Hepatocyte (in vitro differentiated cells): ENCODE results near the gene SLC2A13. TPM values are rescaled to one million over a fixed set of nuclear protein-coding genes. Genes with fewer than 3 reads are reported as not detected.
"Not testable (repeated sequence)": the region's sequence is repeated elsewhere in the genome, so short reads cannot be mapped to it uniquely, and the experiment has no call there.

Source experiments
- DNase-seq: peaks from one replicate; pipeline ENCODE4 v3.0.0-alpha.2; 2016; ENCODE audit warnings: low spot score
- H2AFZ ChIP-seq: fragments of 200-600 bp; sonication (generic); 2 replicates; pipeline ENCODE4 v1.6.0; 2016; ENCODE audit warnings: antibody characterized with exemption, mild to moderate bottlenecking
- H3K27ac ChIP-seq: fragments of 200-600 bp; sonication (generic); 2 replicates; pipeline ENCODE4 v1.5.1; 2016; ENCODE audit warnings: mild to moderate bottlenecking
- H3K27me3 ChIP-seq: fragments of 200-600 bp; sonication (generic); 2 replicates; pipeline ENCODE4 v1.6.1; 2016
- H3K36me3 ChIP-seq: fragments of 200-600 bp; sonication (generic); replicated peaks from 2 replicates; pipeline ENCODE4 v1.5.1; 2016; ENCODE audit warnings: low read depth; ENCODE audit not compliant: insufficient read depth
- H3K4me1 ChIP-seq: fragments of 200-600 bp; sonication (generic); 2 replicates; pipeline ENCODE4 v1.5.1; 2016; ENCODE audit warnings: mild to moderate bottlenecking, moderate library complexity; ENCODE audit not compliant: insufficient read depth
- H3K4me2 ChIP-seq: fragments of 200-600 bp; sonication (generic); 2 replicates; pipeline ENCODE4 v1.6.0; 2016
- H3K4me3 ChIP-seq: fragments of 200-600 bp; sonication (generic); 2 replicates; pipeline ENCODE4 v1.5.1; 2016; ENCODE audit warnings: mild to moderate bottlenecking
- H3K79me2 ChIP-seq: fragments of 200-600 bp; sonication (generic); 2 replicates; pipeline ENCODE4 v1.6.0; 2017; ENCODE audit warnings: mild to moderate bottlenecking
- H3K9me2 ChIP-seq: fragments of 200-600 bp; sonication (generic); replicated peaks from 2 replicates; pipeline ENCODE4 v1.6.0; 2017; ENCODE audit warnings: mild to moderate bottlenecking; ENCODE audit not compliant: insufficient read depth
- H3K9me3 ChIP-seq: fragments of 200-600 bp; sonication (generic); 2 replicates; pipeline ENCODE4 v1.5.1; 2016; ENCODE audit warnings: low read depth, mild to moderate bottlenecking
- H4K20me1 ChIP-seq: fragments of 200-600 bp; sonication (generic); 2 replicates; pipeline ENCODE4 v1.6.0; 2016; ENCODE audit warnings: mild to moderate bottlenecking; ENCODE audit not compliant: insufficient read depth, poor library complexity, severe bottlenecking
- EZH2 ChIP-seq: fragments of 200-600 bp; sonication (generic); IDR thresholded peaks from 2 replicates; pipeline ENCODE4 v1.6.1; 2016; ENCODE audit warnings: antibody characterized with exemption, mild to moderate bottlenecking, borderline replicate concordance
- EZH2phosphoT487 ChIP-seq: fragments of 200-600 bp; sonication (generic); IDR thresholded peaks from one replicate; pipeline ENCODE4 v1.6.1; 2018; ENCODE audit warnings: antibody characterized with exemption, mild to moderate bottlenecking, low read depth, moderate library complexity; ENCODE audit not compliant: unreplicated experiment, severe bottlenecking
- WGBS: methylation state at CpG from one replicate; pipeline ENCODE4 v1.1.6; 2016; ENCODE audit warnings: low lambda C conversion rate; ENCODE audit errors: missing lambda C conversion rate; 5-methylcytosine and 5-hydroxymethylcytosine counted together
- polyA plus RNA-seq: library from polyadenylated mRNA; unstranded; fragments of >200 nt; fragmentation: Nextera tagmentation; extraction: Ambion mirVana; gene quantifications from 2 replicates; pipeline ENCODE4 v1.2.1, GENCODE V29; 2016
- total RNA-seq: library from RNA; depleted of rRNA; stranded (reverse); fragments of >200 nt; gene quantifications from 2 replicates; pipeline ENCODE4 v1.2.3, GENCODE V29; 2014
- TF ChIP-seq, protein P1 (sequence below): fragments of 200-600 bp; sonication (generic); IDR thresholded peaks from 2 replicates; pipeline ENCODE4 v1.5.1; 2016; ENCODE audit warnings: antibody characterized with exemption, mild to moderate bottlenecking; ENCODE audit not compliant: poor library complexity

Gene SLC2A13
- total and polyA plus RNA-seq, 2 experiments from 2014 or later = 12.1 to 21.1 TPM

DNA sequence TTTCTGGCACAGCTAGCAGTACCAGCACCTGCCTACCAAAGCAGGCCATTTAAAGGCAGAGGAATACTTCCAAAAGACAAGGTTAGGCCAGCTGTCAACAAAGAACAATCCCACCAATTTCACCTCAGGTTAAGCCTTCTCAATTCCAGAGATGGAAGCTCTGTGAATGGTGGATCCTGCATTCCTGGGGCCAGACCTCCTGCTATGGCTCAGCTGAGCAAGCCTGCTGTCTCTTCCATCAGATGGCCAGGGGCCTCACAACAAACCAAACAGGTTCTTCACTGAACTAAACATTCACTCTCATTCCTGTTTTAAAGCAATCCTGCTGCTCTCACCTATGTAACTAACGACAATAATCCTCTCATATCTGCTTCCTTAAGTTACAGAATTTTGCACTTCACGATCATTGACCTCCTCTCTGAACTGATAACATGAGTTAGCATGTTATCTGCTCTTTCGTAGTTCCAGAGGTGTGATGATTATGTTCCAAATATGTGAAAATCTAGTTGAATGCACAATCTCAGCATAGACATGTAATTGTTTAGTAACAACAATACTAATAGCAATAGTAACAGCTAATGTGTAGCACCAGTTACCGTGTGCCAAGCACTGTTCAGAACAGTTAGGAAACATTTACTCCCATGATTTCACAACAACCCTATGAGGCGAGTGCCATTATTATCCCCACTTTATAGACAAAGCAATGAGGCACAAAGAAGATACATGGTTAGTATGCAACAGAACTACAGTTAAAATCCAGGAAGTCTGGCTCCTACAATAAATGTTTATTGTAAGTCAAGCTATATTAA is 73.2 kb downstream of the SLC2A13 start:
- Histone ChIP-seq H3K79me2 (no peaks in the 10 kb centered on the region), H3K4me1 (no peaks in the 10 kb centered on the region), H3K9me2 (no peaks in the 10 kb centered on the region), H3K4me3 (no peak overlapping the region), H3K9me3 (no peaks in the 10 kb centered on the region), H3K27ac (peak overlapping the region; percentile 5), H2AFZ (no peak overlapping the region), H3K27me3 (no peaks in the 10 kb centered on the region), H3K4me2 (peak overlapping the region; percentile 36), H3K36me3 (no peaks in the 10 kb centered on the region), H4K20me1 (no peaks in the 10 kb centered on the region)
- 60% methylated on average over 5 of the region's 5 CpGs for WGBS
- no peak for TF ChIP-seq EZH2phosphoT487
- TF ChIP-seq EZH2 = no peak
- TF ChIP-seq, protein P1, sequence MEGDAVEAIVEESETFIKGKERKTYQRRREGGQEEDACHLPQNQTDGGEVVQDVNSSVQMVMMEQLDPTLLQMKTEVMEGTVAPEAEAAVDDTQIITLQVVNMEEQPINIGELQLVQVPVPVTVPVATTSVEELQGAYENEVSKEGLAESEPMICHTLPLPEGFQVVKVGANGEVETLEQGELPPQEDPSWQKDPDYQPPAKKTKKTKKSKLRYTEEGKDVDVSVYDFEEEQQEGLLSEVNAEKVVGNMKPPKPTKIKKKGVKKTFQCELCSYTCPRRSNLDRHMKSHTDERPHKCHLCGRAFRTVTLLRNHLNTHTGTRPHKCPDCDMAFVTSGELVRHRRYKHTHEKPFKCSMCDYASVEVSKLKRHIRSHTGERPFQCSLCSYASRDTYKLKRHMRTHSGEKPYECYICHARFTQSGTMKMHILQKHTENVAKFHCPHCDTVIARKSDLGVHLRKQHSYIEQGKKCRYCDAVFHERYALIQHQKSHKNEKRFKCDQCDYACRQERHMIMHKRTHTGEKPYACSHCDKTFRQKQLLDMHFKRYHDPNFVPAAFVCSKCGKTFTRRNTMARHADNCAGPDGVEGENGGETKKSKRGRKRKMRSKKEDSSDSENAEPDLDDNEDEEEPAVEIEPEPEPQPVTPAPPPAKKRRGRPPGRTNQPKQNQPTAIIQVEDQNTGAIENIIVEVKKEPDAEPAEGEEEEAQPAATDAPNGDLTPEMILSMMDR = no peak
- peak; percentile 29 for DNase-seq

DNA sequence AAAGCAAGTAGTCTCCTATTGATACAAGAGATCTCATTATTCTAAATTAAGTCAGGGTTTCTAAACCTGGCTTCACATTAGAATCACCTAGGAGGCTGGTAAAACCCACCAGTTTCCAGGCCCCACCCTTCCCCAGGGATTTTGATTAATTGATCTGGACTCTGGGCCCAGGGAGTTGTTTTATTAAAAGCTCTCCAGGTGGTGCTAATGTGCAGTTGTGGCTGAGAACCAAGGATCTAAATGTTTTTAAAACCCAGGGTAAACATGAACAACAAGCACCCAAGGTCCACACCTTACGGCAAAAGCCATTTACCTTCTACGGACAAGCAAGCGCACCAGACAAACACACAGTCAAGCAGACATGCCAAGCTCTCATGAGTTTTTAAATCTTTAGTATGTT is 73.9 kb downstream of the SLC2A13 start:
- H4K20me1 ChIP-seq = no peaks in the 10 kb centered on the region
- H3K79me2 ChIP-seq = no peaks in the 10 kb centered on the region
- no peaks in the 10 kb centered on the region for H3K4me1 ChIP-seq
- WGBS = 82% methylated on average over 3 of the region's 3 CpGs
- no peak overlapping the region for H2AFZ ChIP-seq
- no peak for DNase-seq
- H3K9me3 ChIP-seq = no peaks in the 10 kb centered on the region
- no peaks in the 10 kb centered on the region for H3K9me2 ChIP-seq
- H3K27me3 ChIP-seq = no peaks in the 10 kb centered on the region
- peak overlapping the region; percentile 5 for H3K27ac ChIP-seq
- H3K36me3 ChIP-seq = no peaks in the 10 kb centered on the region
- TF ChIP-seq, protein P1 = no peak
- TF ChIP-seq EZH2 (no peak), EZH2phosphoT487 (no peak)
- peak overlapping the region; percentile 36 for H3K4me2 ChIP-seq
- H3K4me3 ChIP-seq = no peak overlapping the region

DNA sequence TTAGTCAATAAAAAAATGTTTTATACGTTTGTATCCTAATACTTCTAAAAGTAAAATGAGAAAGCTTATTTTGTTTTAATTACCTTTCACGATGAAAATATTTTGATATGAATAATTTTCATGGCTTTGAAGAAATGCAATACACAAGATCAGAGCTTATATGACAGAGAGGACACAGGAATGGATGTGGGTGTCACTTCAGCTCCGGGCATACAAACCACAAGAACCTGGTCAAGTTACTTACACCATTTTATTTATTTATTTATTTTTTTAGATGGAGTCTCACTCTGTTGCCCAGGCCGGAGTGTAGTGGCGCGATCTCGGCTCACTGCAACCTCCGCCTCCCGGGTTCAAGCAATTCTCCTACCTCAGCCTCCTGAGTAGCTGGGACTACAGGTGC is 74.9 kb downstream of the SLC2A13 start:
- not testable (repeated sequence) for H3K4me2 ChIP-seq, H4K20me1 ChIP-seq, H3K4me3 ChIP-seq, H3K9me3 ChIP-seq, H3K27ac ChIP-seq, H3K9me2 ChIP-seq, H3K36me3 ChIP-seq, H2AFZ ChIP-seq, H3K4me1 ChIP-seq, DNase-seq, H3K27me3 ChIP-seq, H3K79me2 ChIP-seq
- 95% methylated on average over 9 of the region's 9 CpGs for WGBS

DNA sequence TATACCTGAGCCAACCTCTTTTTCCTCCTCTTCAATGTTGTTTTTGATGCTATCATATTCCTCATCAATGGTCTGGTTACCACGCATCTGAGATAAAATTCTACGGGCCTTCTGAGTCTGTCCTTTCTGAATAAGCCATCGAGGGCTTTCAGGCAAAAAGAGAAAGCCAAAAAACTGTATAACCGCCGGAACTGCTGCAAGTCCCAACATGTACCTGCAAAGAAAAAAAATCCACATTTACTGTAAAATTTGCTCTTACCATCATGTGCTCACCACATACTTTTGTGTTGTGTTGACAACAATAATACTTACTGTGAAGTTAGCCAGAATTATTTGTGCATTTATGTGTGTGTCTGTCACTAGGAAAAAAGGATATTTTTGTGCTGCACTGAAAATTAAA is 77.6 kb downstream of the SLC2A13 start:
- Histone ChIP-seq H2AFZ (no peak overlapping the region), H3K4me2 (no peak overlapping the region), H3K9me3 (no peaks in the 10 kb centered on the region), H3K27me3 (no peaks in the 10 kb centered on the region), H3K4me1 (no peaks in the 10 kb centered on the region), H3K79me2 (no peaks in the 10 kb centered on the region), H4K20me1 (no peaks in the 10 kb centered on the region), H3K36me3 (no peaks in the 10 kb centered on the region), H3K4me3 (no peak overlapping the region), H3K9me2 (no peaks in the 10 kb centered on the region), H3K27ac (no peak overlapping the region)
- WGBS = 91% methylated on average over 5 of the region's 5 CpGs
- no peak for DNase-seq
- TF ChIP-seq EZH2phosphoT487 (no peak), EZH2 (no peak)
